ENCODE measurements around the gene APOA5. TPM values are rescaled to one million over a fixed set of nuclear protein-coding genes. Genes with fewer than 3 reads are reported as not detected.

The APOA5 gene
- total RNA-seq, 4 donors from 2014 or later = not detected

GRCh38 chr11:116797816-116798215 is 6.1 kb upstream of the APOA5 start:
- Histone ChIP-seq H3K27ac (no peak overlapping the region), H3K27me3 (peaks cover 4% of the 10 kb centered on the region), H3K4me3 (no peak overlapping the region), H3K4me1 (no peaks in the 10 kb centered on the region), H3K36me3 (no peaks in the 10 kb centered on the region), H3K9me3 (no peaks in the 10 kb centered on the region)
- TF ChIP-seq CTCF (IDR thresholded peaks at IDR 0.05) (no peak), POLR2AphosphoS5 (IDR thresholded peaks at IDR 0.05) (no peak), EP300 (IDR thresholded peaks at IDR 0.05) (no peak), POLR2A (IDR thresholded peaks at IDR 0.05) (no peak)
- WGBS, 2 donors (ENCODE audit: low coverage in 1 of 2) = 83 to 91% methylated on average over 4 to 5 of the region's 5 CpGs
- no peak for ATAC-seq

DNA sequence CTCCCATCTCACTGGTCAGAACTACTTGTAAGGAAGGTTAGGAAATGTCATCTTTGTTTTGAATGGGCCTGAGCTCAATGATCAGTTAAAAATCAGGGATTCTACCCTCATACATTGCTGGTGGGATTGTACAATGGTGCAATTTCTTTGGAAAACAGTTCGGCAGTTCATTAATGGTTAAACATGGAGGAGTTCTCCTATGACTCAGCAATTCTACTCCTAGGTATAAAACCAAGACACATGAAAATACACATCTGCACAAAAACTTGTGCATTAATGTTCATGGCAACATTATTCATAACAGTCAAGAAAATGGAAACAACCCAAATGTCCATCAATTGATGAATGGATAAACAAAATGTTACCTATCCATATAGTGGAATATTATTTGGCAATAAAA is 4.9 kb upstream of the APOA5 start:
- WGBS, 2 donors (ENCODE audit: low coverage in 1 of 2) = 80% methylated on average over 1 of the region's 1 CpG; no CpG with 5 or more reads in 1 of the 2 donors
- Histone ChIP-seq H3K4me1 (peaks cover 0 to 3% (median under 1%) of the 10 kb centered on the region in 3 donors), H3K27me3 (peaks cover 4% of the 10 kb centered on the region), H3K9me3 (no peaks in the 10 kb centered on the region), H3K36me3 (no peaks in the 10 kb centered on the region), H3K4me3 (no peak overlapping the region), H3K27ac (no peak overlapping the region)
- TF ChIP-seq POLR2A (IDR thresholded peaks at IDR 0.05) (no peak), CTCF (IDR thresholded peaks at IDR 0.05) (no peak), POLR2AphosphoS5 (IDR thresholded peaks at IDR 0.05) (no peak), EP300 (IDR thresholded peaks at IDR 0.05) (no peak)
- ATAC-seq = no peak

- H3K27ac ChIP-seq = no peak overlapping the region
- no peaks in the 10 kb centered on the region for H3K36me3 ChIP-seq
- no peaks in the 10 kb centered on the region for H3K9me3 ChIP-seq
- H3K4me1 ChIP-seq = peaks cover 0 to 12% (median 6%) of the 10 kb centered on the region in 3 donors
- no peaks in the 10 kb centered on the region for H3K27me3 ChIP-seq
- H3K4me3 ChIP-seq = no peak overlapping the region
- 81% methylated on average over 2 of the region's 2 CpGs; no CpG with 5 or more reads in 1 of the 2 donors for WGBS, 2 donors (ENCODE audit: low coverage in 1 of 2)
- no peak for ATAC-seq
- no peak for TF ChIP-seq POLR2AphosphoS5 (IDR thresholded peaks at IDR 0.05)
These were observed 3.2 kb upstream of the APOA5 start for GRCh38 chr11:116794851-116795250.

- H3K4me1 ChIP-seq = peaks cover 0 to 12% (median 6%) of the 10 kb centered on the region in 3 donors
- H3K4me3 ChIP-seq = no peak overlapping the region
- H3K36me3 ChIP-seq = no peaks in the 10 kb centered on the region
- no peak for ATAC-seq
- WGBS, 2 donors (ENCODE audit: low coverage in 1 of 2) = 92 to 100% methylated on average over 1 of the region's 1 CpG
- H3K9me3 ChIP-seq = no peaks in the 10 kb centered on the region
- TF ChIP-seq POLR2AphosphoS5 (IDR thresholded peaks at IDR 0.05) (no peak), POLR2A (IDR thresholded peaks at IDR 0.05) (no peak), CTCF (IDR thresholded peaks at IDR 0.05) (no peak), EP300 (IDR thresholded peaks at IDR 0.05) (no peak)
- H3K27me3 ChIP-seq = no peaks in the 10 kb centered on the region
- no peak overlapping the region for H3K27ac ChIP-seq
These were observed 2.1 kb upstream of the APOA5 start for GRCh38 chr11:116793772-116794097.

DNA sequence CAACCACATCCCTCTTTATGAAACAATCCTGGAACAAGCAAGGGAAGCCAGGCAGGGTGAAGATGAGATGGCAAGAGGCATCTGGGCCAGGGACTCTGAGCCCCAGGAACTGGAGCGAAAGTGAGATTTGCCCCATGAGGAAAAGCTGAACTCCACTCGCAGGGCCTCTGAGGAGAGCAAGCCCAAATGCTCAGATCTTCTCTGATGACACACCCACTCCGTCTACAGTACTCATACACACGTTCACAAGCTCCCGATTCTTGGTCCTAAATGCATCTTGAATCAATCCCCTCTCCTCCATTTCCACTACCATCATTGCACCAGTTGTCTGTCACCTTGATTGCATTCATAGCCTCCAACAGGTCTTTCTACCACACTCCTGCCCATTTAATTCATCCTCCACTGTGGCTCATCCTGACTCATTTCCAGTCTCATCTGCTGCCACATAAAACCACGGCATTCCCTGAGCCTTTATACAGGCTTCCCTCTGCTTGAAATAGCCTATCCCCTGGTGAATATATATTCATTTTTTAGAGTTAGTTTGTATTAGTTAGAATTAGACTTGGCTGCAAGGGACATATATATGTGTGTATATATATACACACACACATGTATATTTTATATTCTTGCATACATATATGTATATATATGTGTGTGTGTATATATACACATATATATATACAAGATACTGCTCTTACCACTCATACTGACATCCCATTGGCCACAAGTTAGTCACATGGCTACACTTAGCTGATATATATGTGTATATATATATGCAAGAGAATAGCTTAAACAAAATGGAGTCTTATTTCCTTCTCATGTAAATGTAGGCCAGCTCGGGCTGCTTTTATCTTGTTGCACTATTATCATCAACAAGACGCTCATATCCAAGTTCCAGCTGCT is 1.4 kb upstream of the APOA5 start:
- WGBS, 2 donors (ENCODE audit: low coverage in 1 of 2) = 67% methylated on average over 8 of the region's 8 CpGs
- peaks cover 0 to 19% (median 6%) of the 10 kb centered on the region in 3 donors for H3K4me1 ChIP-seq
- H3K36me3 ChIP-seq = no peaks in the 10 kb centered on the region
- H3K4me3 ChIP-seq = no peak overlapping the region
- no peaks in the 10 kb centered on the region for H3K27me3 ChIP-seq
- ATAC-seq = no peak
- H3K27ac ChIP-seq = no peak overlapping the region
- TF ChIP-seq POLR2AphosphoS5 (IDR thresholded peaks at IDR 0.05) = no peak
- no peak for TF ChIP-seq EP300 (IDR thresholded peaks at IDR 0.05)
- TF ChIP-seq CTCF (IDR thresholded peaks at IDR 0.05) = no peak
- TF ChIP-seq POLR2A (IDR thresholded peaks at IDR 0.05) = no peak
- no peaks in the 10 kb centered on the region for H3K9me3 ChIP-seq
